H1 (cell line): ENCODE results near the gene TNIK. TPM values are rescaled to one million over a fixed set of nuclear protein-coding genes. Genes with fewer than 3 reads are reported as not detected.

ENCODE experiments used
- EGR1 ChIP-seq: IDR thresholded peaks from 2 replicates; pipeline ENCODE4 v1.6.1; 2011; ENCODE audit warnings: low read depth, low read length, borderline replicate concordance
- NRF1 ChIP-seq: IDR thresholded peaks from 2 replicates; pipeline ENCODE4 v1.6.1; 2011; ENCODE audit warnings: mild to moderate bottlenecking, low read depth, low read length, improper control_type of control experiment
- SIN3A ChIP-seq, 2 experiments: IDR thresholded peaks in 1 of 2; conservative IDR thresholded peaks in 1 of 2; 2 replicates each; pipeline ENCODE4 v1.6.1; 2011 to 2012; ENCODE audit warnings: low read length in 2 of 2, improper control_type of control experiment in 1 of 2, low read depth in 1 of 2, mild to moderate bottlenecking in 1 of 2
- SIX5 ChIP-seq: IDR thresholded peaks from 2 replicates; pipeline ENCODE4 v1.6.1; 2011; ENCODE audit warnings: mild to moderate bottlenecking, low read depth, low read length
- polyA plus RNA-seq, 7 experiments: library from polyadenylated mRNA; depleted of rRNA in 3 of 7; stranded (reverse) in 5 of 7; unstranded in 2 of 7; fragments of >200 nt in 5 of 7; fragments of 200-250 nt in 2 of 7; gene quantifications; 1 replicate in 5 of 7; 2 replicates in 1 of 7; 4 replicates in 1 of 7; pipeline versions ENCODE4 v1.2.1 to v1.2.3, GENCODE V29; 2011 to 2013; ENCODE audit warnings: missing spikeins in 2 of 7, mixed read lengths in 2 of 7
- total RNA-seq: library from RNA; stranded (reverse); fragmentation: NEBNext Ultra II Directional; extraction: Animal tissue kit (Norgen Biotek cat#: 25700); gene quantifications from 2 replicates; pipeline ENCODE4 v1.2.1, GENCODE V29; 2021

Gene TNIK
- total and polyA plus RNA-seq, 2 of the 8 experiments (the other 6 are each of a cell fraction or from before 2014, with no cell fraction given): 7.4 to 42.0 TPM

DNA sequence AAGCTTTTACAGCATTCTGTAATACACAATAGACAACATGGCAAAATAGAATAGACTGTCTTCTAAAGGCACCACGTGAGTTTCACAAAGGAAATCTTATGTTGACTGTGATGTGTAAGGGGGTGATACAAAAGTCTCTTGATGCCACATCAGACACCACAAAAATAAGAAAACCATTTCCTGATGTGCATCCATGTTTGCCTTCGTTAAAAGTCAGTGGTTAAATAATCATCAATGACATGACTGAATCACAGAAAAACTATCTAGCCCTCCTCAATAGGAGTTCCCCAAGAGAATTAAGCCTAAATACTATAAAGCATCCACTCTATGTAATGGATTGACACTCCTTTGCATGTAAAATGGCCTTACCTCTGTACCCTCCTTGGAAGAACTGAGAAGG, 235.0 kb downstream of the TNIK start (continued):
- TF ChIP-seq SIX5 (no peak), SIN3A (conservative IDR thresholded peaks at IDR 0.05 in 1 of 2, IDR thresholded peaks at IDR 0.05 in 1 of 2; ENCODE audit: low read depth in 1 of 2, low read length in 2 of 2) (no peak), EGR1 (no peak), NRF1 (no peak)
